Fibroblast of pulmonary artery (primary cell): ENCODE results near the gene ADCY10.

ENCODE experiments used
- DNase-seq: peaks from one replicate; pipeline ENCODE4 v3.0.0-alpha.2; 2010; ENCODE audit warnings: low read depth
- H3K4me3 ChIP-seq: replicated peaks from 2 replicates; pipeline ENCODE4 v1.5.1; 2011; ENCODE audit warnings: low read depth, mild to moderate bottlenecking, control low read depth, low read length, moderate library complexity
- TF ChIP-seq, protein P1 (sequence below): IDR thresholded peaks from 2 replicates; pipeline ENCODE4 v1.5.1; 2011; ENCODE audit warnings: mild to moderate bottlenecking, control low read depth, low read length, inconsistent platforms; ENCODE audit errors: missing control alignments

Gene ADCY10

DNA sequence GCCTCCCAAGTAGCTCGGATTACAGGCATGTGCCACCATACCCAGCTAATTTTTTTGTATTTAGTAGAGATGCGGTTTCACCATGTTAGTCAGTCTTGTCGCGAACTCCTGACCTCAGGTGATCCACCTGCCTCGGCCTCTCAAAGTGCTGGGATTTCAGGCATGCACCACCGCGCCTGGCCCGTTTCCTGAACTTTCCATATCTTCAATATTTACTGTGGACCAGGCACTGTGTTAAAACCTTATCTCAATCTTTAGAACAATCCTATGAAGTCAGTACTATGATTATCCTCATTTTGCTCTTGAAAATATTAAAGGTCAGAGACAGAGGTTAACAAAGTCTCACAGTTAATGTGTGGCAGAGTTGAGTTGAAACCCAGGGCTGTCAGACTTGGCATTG, 1.6 kb upstream of the ADCY10 start:
- no peak for DNase-seq
- TF ChIP-seq, protein P1, sequence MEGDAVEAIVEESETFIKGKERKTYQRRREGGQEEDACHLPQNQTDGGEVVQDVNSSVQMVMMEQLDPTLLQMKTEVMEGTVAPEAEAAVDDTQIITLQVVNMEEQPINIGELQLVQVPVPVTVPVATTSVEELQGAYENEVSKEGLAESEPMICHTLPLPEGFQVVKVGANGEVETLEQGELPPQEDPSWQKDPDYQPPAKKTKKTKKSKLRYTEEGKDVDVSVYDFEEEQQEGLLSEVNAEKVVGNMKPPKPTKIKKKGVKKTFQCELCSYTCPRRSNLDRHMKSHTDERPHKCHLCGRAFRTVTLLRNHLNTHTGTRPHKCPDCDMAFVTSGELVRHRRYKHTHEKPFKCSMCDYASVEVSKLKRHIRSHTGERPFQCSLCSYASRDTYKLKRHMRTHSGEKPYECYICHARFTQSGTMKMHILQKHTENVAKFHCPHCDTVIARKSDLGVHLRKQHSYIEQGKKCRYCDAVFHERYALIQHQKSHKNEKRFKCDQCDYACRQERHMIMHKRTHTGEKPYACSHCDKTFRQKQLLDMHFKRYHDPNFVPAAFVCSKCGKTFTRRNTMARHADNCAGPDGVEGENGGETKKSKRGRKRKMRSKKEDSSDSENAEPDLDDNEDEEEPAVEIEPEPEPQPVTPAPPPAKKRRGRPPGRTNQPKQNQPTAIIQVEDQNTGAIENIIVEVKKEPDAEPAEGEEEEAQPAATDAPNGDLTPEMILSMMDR = no peak

DNA sequence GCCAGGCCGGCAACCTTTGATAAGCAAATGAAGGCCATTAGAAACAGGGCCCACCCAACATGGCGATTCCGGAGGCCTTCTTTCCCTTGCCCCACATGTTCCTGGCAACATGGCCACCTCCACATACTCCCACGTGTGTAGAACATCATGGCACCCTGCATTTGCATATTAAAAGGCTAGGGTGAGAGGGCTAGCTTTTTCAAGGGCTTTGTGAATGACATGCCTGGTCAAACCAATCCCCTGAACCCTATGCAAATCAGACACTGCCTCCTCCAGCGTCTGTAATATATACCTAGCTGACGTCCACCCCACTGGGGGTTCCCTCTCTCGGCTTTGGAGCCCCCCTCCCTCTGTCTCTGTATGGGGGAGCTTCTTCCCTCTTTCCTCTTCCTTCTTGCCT, 1.6 kb downstream of the ADCY10 start:
- TF ChIP-seq, protein P1 = no peak
- H3K4me3 ChIP-seq = no peak overlapping the region
- no peak for DNase-seq

More for the DNA sequence above, 1.6 kb upstream of the ADCY10 start:
- no peak overlapping the region for H3K4me3 ChIP-seq

DNA sequence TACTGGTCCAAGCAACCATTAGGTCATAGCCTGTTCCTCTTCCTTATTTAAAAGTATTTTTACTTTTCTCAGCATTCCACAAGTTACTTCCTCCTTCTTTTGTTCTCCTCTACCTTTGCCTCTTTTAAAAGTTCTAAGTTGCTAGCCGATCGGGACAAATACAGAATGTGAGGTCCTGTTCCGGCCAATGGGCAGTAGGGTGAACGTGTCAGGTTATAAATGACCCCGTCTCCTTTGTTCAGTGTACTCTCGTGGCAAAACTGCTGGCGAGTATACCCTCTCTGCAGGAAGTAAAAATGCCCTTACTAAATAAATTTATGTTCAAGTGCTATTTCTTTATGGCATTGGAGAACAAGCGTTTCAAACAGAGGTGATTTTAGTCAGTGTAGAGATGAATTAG, 2.5 kb downstream of the ADCY10 start:
- no peak for DNase-seq
- H3K4me3 ChIP-seq = no peak overlapping the region
- TF ChIP-seq, protein P1 = no peak

DNA sequence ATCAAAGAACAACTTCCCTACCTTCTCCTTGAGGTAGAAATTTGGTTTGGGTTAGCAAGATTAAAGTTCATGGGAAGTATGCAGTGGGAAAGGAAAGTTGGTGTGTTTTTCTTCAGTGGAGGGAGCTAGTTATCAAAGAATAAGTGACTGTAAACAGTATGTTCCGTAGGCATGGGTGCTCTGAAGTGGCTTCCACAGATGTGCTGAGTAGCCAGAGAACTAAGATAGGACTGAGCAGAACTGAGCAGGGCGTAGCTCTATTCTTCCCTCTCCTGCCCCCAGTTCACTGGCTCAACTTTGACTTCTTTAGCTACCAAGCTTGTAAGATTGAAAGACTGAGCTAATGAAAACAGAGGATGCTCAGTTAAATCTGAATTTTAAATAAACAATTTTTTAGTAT, 3.4 kb downstream of the ADCY10 start:
- no peak for DNase-seq
- no peak overlapping the region for H3K4me3 ChIP-seq
- TF ChIP-seq, protein P1 = no peak

DNA sequence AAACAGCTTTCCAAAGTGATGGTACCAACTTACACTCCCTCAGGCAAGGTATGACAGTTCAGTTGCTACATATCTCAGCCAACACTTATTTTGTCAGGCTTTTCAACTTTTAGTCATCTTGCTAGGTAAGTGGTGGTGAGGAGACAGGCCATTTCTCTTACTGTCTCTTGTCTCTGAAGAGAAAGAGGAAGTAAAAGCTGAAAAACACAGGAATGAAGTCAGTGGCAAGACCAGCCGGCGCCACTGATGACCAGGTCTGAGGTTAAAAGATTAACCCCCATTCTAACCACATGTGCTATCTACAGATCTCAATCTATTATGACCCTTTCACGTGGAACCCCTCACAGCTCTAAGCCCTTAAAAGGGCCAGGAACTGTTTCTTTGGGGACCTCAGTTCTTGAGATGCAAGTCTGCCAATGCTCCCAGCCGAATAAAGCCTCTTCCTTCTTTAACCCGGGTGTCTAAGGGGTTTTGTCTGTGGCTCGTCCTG, 4.2 kb downstream of the ADCY10 start:
- no peak for DNase-seq
- TF ChIP-seq, protein P1 = no peak
- H3K4me3 ChIP-seq = no peak overlapping the region

DNA sequence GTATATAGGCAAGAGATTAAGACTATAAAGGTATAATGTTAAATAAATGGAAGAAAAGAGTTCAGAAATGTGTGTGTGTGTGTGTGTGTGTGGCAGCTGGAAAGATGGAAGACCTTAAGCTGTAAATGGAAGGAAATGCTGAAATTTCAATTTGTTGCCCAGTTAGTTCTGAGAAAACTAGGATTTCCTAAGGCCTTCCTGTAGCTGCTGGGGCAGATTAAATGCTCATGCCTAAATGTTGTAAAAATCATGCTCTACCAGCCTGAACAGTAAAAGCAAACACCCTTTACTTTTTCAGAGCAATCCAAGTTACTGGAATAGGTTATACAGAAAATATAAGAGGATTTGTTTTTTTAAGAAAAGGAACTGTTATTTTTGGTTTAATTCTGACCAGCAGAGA, 8.3 kb downstream of the ADCY10 start:
- TF ChIP-seq, protein P1 = no peak
- DNase-seq = peak; percentile 49
- H3K4me3 ChIP-seq = no peak overlapping the region

DNA sequence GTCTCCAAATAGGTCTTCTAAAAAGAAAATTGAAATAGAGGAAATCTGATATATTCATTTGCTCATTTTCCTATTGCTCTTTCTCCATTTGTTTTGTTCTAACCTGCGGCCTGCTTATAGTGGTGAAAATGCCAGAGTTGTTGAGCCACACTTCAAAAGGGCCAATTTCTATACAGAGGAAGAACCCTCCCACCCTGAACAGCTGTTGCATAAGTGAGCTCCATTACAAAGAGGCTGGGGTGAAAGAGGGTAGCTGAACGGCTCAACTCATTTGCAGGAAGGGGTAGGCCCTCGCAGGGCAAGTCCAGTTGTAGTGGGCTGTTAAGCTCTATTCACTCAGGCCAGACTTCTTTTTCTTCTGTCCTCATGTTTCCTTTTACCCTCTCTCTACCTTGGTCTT, 8.8 kb downstream of the ADCY10 start:
- TF ChIP-seq, protein P1 = no peak
- DNase-seq = peak; percentile 66
- no peak overlapping the region for H3K4me3 ChIP-seq
